GM19351 (cell line): Measurements from ENCODE around the gene AMBRA1.

Experiments used
- ATAC-seq: cut with Tn5 transposase; IDR thresholded peaks from one replicate; pipeline ENCODE4 v1.9.1; 2021; ENCODE audit warnings: mild to moderate bottlenecking, moderate library complexity; ENCODE audit not compliant: unreplicated experiment

The AMBRA1 gene

DNA sequence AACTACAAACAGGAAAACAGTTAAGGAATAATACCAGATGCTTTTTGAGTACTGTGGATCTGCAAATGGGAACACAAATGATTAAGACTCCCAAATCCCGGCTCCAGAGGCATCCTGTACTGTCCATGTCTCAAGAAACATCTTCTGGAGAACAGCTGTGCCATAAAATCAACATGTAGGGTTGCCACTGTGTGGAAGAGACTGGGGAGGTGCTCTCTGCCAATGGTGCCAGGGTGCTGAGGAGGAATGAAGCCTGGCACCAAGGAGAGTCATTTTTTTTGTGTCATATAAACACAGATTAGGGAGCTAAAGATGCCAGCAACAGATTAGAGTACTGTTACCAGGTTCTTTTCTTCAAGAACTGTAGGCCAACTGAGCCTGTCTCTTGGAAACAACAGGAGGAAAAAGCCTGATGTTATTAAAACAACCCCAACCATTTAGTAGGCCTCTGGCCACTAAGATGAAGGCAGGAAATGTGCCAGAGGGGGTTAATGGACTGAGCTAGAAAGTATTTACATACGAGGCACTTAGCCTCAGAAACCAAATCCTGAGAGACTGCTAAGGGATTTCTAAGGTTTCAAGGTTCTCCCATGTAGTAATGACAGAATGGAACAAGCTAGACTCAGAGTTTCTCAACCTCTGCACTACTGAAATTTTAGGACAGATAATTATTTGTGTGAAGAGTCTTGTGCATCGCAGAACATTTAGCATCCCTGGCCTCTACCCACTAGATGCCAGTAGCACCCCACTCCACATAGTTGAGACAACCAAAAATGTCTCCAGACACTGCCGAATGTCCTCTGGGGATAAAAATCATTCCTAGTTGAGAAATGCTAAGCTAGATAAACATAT is 147.7 kb downstream of the AMBRA1 start:
- ATAC-seq: no peak

DNA sequence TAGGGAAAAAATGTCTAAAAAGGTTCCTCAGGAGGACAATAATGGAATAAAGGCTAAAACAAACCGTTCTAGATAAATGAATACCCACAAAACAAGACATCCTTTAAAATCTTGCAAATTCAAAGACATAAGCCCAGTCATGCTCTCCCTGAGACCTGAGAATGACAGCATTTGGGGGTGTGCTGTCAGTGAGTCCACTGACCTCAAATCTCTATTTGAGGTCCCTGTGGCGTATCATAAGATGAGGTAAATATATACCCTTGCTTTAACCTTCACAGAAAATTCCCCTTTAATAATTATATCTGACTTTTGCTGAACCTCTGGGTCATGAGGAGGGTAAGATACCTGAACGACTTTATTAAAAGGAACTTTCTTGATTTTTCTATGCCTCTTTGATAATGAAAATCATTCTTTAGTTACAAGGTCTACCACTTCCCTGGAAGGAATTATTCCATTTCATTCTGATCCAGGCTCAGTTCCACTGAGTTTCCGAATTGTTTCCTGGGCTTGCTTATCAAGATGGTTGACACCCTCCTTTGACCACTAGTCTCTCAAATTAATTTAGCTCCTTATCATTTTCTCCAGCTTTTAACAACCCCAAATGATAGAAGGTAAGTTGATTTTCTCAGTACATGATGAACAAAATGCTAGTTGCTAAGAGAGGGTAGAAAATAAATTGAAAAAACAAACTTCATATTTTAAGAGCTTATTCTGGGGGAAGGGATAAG is 148.5 kb downstream of the AMBRA1 start:
- ATAC-seq: no peak

DNA sequence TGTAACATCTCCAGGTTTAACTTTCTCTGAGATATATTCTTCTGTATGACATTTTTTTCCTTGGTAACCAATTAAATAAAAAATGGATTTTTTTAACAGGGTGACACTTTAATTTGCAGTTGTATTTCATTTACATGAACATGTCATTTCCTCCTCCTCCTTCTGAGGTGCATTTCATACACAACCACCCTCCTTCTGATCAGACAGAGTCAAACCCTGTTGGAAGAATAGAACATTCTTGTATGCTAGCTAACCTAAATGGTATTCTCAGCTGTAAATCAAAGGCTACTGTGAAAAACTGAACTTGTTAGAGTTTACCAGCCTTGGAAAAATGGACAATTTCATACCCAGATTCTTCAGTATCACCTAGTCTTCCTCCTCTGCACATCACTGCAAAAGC is 149.5 kb downstream of the AMBRA1 start:
- no peak for ATAC-seq

DNA sequence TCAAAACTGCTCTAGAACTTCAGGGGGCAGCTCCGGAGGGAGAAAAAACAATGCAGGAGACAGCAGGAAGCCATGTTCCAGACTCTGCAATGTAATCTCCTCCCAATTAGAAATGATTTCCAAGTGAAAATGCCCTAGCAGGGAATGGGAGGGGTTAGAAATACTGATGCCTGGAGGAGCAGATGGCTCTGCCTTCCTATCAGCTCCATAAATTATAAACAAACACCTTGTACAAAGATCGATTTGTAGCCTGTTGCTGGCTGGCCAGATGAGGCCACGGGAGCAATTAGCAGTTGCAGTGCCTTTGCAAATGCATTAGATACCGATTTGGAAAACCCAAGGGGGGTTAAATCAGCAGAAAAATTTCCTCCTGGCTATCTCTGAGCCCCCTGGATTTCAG is 155.6 kb downstream of the AMBRA1 start:
- no peak for ATAC-seq

DNA sequence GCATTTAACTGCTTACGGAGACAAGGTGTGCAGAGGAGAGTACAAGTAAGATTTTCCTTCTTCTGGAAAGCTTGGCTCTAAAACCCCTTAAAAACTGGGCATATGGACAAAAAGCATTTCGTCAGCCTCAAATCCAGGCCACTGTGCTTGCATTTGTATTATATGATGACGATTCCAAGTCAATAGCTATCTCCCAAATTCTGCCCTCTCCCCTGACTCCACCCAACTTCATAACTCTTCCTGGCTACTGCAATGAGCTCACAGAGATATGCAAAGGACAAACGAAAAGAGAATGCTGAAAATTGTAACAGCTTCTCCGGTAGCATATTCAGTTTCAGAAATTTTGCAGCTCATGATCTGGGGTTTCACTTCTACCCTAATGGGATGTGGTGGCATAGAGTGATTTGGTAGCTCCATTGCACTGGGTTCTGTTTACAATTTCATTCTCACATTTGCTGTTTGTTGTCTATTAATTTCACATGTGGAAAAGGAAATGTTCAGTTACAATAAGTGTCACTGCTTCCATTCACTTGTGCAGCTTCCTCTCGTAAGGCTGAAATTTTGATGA is 156.6 kb downstream of the AMBRA1 start:
- peak; percentile 66 for ATAC-seq

DNA sequence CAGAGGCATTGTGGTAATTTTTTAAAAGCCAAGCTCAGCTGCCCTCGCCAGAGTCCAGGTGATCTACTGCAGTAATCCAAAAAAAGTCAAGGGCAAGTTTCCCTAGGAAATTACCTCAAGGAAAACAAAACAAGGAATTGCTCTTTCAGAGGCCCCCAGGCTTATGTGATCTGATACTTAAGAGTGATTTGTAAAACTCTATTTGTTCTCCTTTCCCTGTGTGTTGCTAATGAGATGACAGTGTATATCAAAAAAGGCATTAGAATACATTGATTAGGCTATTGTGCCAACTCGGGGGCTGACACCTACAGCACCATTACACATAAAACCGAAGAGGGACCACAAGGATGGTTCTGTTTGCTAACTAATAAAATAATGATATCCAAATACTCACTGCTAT is 157.7 kb downstream of the AMBRA1 start:
- ATAC-seq: no peak

DNA sequence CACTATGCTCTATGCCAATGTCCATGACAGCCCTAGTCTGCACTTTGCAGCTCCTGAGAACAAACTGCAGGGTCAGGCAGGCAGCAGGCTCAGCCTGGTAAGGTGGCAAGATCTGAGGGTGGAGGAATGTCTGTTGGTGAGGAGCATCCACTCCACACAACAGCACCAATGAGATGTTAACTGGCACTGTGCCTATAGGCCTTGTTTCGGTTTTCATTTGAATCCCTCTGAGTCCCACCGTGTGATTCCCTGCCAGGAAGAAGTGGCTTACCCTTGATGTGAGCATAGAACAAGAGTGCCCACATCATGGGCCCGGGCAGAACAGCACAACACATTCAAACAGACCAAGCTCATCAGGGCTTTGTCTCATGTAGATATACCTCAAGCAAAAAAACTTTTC is 158.1 kb downstream of the AMBRA1 start:
- no peak for ATAC-seq

DNA sequence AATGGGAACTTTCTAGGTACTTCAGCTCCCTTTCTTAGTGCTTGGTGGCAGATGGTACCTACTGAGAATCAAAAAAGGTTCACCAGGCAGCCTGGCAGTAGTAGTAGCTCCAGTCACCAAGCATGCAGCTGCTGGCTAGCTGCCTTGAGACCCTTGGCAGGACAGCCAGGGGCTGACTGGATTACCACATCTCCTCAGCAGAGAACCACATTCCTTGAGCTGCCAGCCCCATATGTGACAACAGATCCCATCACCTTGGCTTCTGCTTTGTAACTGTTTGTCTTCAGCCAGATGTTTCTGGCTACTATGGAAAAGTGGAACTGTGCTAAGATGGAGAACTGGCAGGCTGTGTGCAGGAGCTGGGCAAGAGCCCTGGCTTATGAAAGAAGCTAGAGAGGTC is 162.6 kb downstream of the AMBRA1 start:
- ATAC-seq: no peak

DNA sequence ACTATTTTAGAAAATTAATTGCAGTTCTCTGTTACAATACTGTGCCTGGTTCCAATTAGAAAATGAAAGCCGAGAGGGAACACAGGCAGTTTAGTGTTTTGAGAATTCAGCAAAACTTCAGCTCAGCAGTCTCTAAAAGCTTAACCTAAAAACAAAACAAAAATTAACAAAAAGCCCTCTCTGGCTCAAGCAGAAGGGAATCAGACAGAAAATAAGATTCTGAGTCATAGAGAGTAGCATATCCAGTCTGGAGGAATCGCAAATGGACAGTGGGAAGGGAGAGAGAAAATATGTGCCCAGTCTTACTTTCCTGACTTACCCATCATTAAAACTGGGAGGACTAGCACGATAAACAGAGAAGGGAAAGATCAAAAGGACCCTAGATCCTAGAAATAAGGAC is 164.1 kb downstream of the AMBRA1 start:
- ATAC-seq: no peak

DNA sequence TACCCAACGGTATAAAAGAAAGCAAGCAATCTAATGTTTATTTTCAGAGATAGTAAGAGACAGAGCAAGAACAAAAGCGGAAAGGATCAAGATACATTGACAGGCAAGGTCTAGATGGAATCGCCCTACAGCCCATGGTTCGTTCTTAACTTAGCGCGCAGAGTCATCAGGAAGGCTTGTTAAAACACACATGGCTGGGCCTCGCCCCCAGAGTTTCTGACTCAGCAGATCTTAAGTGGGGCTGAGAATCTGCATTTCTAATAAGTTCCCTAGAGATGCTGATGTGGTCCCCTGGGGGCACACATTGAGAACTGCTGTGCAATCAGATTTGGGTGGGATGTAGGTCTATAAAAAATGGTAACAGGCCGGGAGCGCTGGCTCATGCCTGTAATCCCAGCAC is 166.5 kb downstream of the AMBRA1 start:
- ATAC-seq: no peak

DNA sequence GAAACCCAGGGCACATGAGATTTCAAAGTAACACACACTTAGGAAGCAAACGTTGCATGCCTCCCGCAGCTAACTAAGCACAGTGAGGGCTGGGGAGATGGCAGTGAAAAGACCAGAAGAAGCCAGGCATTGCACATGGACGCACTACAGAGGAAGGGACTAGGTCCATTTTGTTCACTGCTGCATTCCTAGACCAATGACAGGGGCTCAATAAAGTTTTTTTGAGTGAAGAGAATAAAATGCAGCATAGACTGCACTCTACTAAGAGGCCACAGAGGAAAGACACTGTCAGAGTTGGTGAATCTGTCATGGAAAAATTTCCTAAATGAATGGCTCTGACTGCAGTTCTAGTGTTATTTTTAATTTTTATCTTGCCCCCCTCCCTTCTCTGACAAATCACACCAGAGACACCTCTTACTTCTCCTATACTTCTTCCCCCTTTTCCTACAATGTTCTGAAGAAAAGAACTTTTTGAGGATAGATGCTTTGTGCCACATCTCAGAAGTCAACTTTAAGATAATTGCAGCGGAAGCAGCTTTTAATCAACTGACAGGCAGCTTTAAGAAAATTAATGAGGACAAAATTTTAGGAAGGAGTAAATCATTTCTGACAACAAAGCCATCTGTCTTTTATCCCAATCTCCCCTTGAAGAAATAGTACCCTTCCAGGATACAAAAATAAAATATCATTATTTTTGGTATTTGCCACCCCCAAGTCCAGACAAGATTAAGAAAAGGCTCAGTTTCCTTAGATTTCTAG is 167.4 kb downstream of the AMBRA1 start:
- ATAC-seq: no peak

DNA sequence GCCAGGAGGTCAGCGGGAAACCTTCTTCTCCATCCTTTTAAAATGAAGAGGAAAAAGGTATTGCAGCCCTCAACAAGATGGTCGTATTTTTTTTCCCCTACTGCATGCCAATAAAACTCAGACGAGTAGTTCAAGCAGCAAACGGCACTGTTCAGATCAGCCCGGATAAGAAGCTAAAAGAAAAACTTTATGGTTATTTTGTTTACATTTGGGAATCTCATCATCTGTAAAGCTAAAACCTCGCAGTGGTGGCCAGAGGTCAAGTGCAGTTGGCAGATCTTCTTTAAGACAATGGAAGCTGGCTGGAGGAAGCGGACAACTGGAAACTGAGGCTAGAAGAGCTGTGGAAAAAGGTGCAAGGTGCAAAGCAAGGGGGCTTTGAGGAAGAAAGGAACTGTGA is 171.2 kb downstream of the AMBRA1 start:
- ATAC-seq: no peak

DNA sequence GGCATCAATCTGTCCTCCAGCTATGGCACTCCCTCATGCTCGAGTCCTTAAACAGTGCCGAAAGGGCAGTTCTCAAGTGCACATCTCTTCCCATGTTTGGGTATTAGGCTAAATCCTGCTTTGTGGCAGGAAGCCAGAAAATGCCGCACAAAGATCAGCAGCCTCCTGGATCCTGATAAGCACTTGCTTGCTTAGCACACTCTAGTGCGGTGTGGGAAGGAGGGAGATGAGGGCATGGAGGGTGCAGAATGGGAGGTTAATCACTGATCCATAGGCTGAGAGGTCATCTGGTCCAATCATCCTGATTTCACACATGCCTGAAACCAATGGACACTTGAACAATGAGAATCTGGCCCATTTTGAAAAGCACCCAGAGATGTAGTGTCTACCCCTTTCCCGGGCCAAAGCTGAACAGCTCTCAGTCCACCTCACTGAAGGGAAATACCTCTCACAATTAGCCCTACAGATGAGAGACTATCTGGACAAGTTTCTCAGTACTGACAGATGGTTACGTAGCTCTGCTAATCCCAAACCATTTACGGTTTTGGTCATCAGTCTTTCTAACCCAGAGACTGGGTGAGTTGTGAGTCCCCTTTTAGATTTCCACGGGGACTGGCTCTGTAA is 172.5 kb downstream of the AMBRA1 start:
- no peak for ATAC-seq

DNA sequence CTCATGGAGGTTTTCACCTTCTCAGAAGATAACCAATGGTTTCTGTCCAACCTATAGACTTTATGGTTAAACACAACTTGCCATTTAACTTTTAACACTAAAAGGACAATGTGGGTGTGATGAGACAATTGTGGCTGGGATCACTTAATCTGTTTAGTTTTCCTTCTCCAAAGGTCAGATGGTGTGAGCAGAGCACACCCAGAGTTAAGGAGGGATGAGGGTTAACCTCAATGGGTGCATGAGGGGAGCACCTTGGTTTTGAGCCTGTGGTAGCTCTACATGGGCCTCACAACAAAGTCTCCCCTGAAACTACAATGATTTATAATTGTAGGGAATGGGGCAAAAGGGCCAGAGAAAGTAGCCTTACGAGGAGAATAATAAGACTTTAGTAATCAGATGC is 173.3 kb downstream of the AMBRA1 start:
- no peak for ATAC-seq

DNA sequence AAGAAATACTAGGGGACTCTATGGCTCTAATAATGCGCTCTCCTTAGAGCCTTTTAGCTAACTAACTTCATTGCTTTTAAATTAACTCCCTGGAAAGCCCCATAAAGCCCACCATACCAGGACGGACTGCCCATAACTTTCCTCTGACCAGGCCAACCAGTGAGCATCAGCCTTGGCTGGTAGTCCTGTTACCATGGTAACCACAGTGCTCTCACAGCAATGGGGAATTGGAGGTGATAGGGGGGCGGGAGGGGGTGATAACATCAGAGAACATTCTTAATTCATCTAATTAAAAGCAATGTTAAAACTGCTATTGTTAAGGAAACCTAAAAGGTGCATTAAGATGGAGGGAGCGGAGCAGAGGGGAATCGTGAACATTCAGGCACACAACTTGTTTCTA is 175.1 kb downstream of the AMBRA1 start:
- ATAC-seq: no peak

DNA sequence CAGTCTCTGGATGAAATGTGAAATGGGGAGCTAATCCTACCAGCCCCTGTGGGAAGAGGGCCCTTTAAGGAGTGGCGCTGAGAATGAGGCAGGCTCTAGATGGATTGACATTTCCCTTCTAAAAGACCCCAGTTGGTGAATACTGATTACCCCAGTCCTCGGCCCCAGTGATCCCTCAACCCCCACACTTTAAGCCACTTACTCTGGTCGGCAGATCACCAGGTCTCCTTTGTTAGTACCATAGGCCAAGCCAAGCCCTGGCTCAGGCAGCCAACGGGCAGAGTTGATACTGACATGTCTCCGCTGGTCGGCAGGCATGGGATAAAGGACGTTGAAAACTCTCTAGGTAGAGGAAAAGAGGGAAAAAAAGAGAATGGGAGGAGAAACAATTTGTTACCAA is 176.1 kb downstream of the AMBRA1 start:
- no peak for ATAC-seq

DNA sequence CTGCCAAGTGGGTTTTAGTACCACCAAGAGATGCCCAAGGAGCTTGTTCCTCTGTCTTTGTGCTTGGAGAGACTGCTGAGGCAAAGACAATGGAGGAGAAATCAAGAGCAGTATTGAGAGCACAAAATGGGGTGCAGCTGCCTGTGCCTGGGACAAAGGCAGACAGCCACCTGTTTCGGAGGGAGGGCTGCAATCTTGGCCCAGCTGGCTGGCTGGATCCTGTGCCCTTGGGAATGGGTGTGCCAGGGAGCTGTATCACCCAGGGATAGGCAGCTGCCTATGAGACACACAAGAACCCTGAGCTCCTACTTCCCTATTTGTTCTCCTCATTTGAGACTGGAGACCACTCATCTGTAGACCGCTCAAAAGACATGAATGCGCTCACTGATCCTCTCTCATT is 178.9 kb downstream of the AMBRA1 start:
- no peak for ATAC-seq

DNA sequence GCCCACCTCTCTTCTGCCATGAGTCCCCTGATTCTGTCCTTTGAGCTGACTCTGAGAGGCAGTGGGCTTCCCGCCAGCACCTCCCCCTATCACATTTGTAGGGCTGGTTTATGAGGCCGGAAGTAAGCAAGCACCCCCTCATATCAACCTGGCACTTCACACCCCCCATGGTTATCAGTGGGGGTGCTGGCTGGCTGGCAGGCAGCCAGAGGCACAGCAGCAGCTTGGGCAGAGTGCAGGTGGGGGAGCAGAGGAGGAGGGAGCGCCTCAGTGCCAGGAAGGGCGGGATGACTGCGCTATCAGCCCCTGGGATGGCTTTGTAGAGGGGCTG is 179.4 kb downstream of the AMBRA1 start:
- ATAC-seq: no peak

DNA sequence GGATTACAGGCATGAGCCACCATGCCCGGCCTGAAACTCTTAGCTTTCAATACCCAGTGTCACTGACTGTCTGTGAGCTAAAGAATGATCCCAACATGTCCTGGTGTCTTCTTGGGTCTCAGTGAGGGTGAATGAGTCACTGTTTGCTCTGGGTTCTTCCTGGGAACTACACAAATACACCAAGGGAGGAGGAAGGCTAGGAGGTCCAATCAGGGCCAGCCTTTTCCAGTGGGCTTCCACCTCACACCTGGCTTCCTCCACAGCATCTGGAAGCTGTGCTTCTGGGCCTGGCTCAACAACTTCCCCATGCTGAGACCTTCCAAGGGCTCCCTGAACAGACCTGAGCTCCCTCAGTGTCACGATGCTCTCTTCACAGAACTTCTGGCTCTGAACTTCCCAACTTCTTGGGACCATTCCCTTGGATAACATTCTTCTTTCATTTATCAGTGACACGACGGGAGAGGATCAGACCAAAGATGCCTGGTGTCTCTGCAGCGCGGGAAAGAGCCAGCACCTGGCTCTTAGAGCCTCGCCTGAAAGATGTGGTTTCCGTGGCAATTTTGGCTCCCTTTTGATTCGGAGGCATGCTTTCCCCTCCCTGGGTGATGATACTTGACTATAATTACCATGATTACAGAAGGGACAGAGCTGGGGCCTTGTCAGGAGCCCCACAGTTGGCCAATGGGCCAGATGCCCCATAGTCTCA is 179.9 kb downstream of the AMBRA1 start:
- ATAC-seq: no peak

DNA sequence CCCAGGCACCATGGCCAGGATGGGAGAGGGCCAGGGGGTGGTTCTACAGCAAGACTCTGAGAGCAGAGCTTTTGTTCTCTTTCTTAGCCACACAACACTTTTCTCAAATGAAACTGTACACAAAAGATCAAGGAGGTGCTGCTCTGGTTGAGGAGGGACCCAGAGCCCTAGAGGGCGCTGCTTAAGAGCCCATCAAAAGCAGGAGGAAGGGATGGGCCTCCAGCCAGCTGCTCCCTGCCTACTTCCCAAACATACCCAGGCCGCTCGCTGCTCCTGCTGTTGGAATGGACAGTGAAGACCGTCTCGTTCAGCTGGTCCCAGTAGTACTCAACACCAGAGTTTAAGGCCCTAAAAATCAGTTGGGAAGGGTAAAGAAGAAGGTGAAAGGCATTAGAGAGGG is 183.8 kb downstream of the AMBRA1 start:
- ATAC-seq: no peak
